Effector memory CD4-positive, alpha-beta T cell (primary cell): ENCODE results near the gene UXS1.
A peak's percentile ranks its signal among the peaks of the same experiment; 100 is the strongest.

Source experiments
- DNase-seq, 3 donors: peaks; one replicate each; pipeline ENCODE4 v3.0.0-alpha.2; 2020
- H3K27ac ChIP-seq: 2 replicates; pipeline ENCODE4 v1.7.0; 2013; ENCODE audit warnings: mild to moderate bottlenecking, low read length, moderate library complexity; ENCODE audit not compliant: insufficient read depth, poor library complexity, severe bottlenecking
- H3K27me3 ChIP-seq: replicated peaks from 2 replicates; pipeline ENCODE4 v1.7.0; 2013; ENCODE audit warnings: mild to moderate bottlenecking, low read length; ENCODE audit not compliant: insufficient read depth, control insufficient read depth, poor library complexity, severe bottlenecking
- H3K36me3 ChIP-seq: 2 replicates; pipeline ENCODE4 v1.7.0; 2013; ENCODE audit warnings: mild to moderate bottlenecking, low read length, moderate library complexity; ENCODE audit not compliant: control insufficient read depth, insufficient read depth
- H3K4me1 ChIP-seq: 2 replicates; pipeline ENCODE4 v1.7.0; 2013; ENCODE audit warnings: low read length, mild to moderate bottlenecking; ENCODE audit not compliant: control insufficient read depth, insufficient read depth, poor library complexity, severe bottlenecking
- H3K4me3 ChIP-seq: 2 replicates; pipeline ENCODE4 v1.7.0; 2013; ENCODE audit warnings: low read length, low read depth, mild to moderate bottlenecking; ENCODE audit not compliant: insufficient read depth, poor library complexity, severe bottlenecking
- H3K9me3 ChIP-seq: 2 replicates; pipeline ENCODE4 v1.7.0; 2013; ENCODE audit warnings: mild to moderate bottlenecking, low read length, moderate library complexity; ENCODE audit not compliant: control insufficient read depth

Gene UXS1

GRCh38 chr2:106153781-106154180, 40.3 kb downstream of the UXS1 start:
- Histone ChIP-seq H3K36me3 (peaks cover 39% of the 10 kb centered on the region), H3K4me3 (no peak overlapping the region), H3K27me3 (no peaks in the 10 kb centered on the region), H3K27ac (no peak overlapping the region), H3K9me3 (peaks cover 7% of the 10 kb centered on the region), H3K4me1 (peaks cover 20% of the 10 kb centered on the region)
- no peak for DNase-seq

GRCh38 chr2:106147665-106148064, 46.4 kb downstream of the UXS1 start:
- Histone ChIP-seq H3K4me3 (no peak overlapping the region), H3K4me1 (peaks cover 32% of the 10 kb centered on the region), H3K27me3 (no peaks in the 10 kb centered on the region), H3K9me3 (no peaks in the 10 kb centered on the region), H3K36me3 (peaks cover 23% of the 10 kb centered on the region), H3K27ac (peak overlapping the region; percentile 39)
- DNase-seq, result no peak

GRCh38 chr2:106147159-106147558, 46.9 kb downstream of the UXS1 start:
- Histone ChIP-seq H3K9me3 (no peaks in the 10 kb centered on the region), H3K4me1 (peaks cover 37% of the 10 kb centered on the region), H3K4me3 (no peak overlapping the region), H3K36me3 (peaks cover 23% of the 10 kb centered on the region), H3K27me3 (no peaks in the 10 kb centered on the region), H3K27ac (peak overlapping the region; percentile 39)
- no peak for DNase-seq

GRCh38 chr2:106144621-106145331, 49.3 kb downstream of the UXS1 start:
- Histone ChIP-seq H3K4me3 (no peak overlapping the region), H3K9me3 (no peaks in the 10 kb centered on the region), H3K27ac (peak overlapping the region; percentile 51), H3K36me3 (peaks cover 5% of the 10 kb centered on the region), H3K27me3 (no peaks in the 10 kb centered on the region), H3K4me1 (peaks cover 41% of the 10 kb centered on the region)
- DNase-seq, result peak; percentile 42 to 68 (median 66)

- peaks cover 5% of the 10 kb centered on the region for H3K36me3 ChIP-seq
- no peak for DNase-seq
- no peak overlapping the region for H3K4me3 ChIP-seq
- no peaks in the 10 kb centered on the region for H3K27me3 ChIP-seq
- no peaks in the 10 kb centered on the region for H3K9me3 ChIP-seq
- H3K4me1 ChIP-seq, result peaks cover 49% of the 10 kb centered on the region
- peak overlapping the region; percentile 46 for H3K27ac ChIP-seq
These were observed 50.4 kb downstream of the UXS1 start for GRCh38 chr2:106143495-106144215.

- Histone ChIP-seq H3K4me1 (peaks cover 56% of the 10 kb centered on the region), H3K27me3 (no peaks in the 10 kb centered on the region), H3K36me3 (peaks cover 5% of the 10 kb centered on the region), H3K9me3 (no peaks in the 10 kb centered on the region), H3K4me3 (no peak overlapping the region), H3K27ac (no peak overlapping the region)
- no peak for DNase-seq
These were observed 51.4 kb downstream of the UXS1 start for GRCh38 chr2:106142683-106143082.

- no peak for DNase-seq
- no peak overlapping the region for H3K4me3 ChIP-seq
- no peak overlapping the region for H3K27ac ChIP-seq
- H3K9me3 ChIP-seq, result no peaks in the 10 kb centered on the region
- H3K27me3 ChIP-seq, result no peaks in the 10 kb centered on the region
- H3K4me1 ChIP-seq, result peaks cover 47% of the 10 kb centered on the region
- H3K36me3 ChIP-seq, result peaks cover 5% of the 10 kb centered on the region
These were observed 53.2 kb downstream of the UXS1 start for GRCh38 chr2:106140913-106141312.

- no peak overlapping the region for H3K4me3 ChIP-seq
These were observed 54.0 kb downstream of the UXS1 start for GRCh38 chr2:106140113-106140512.

GRCh38 chr2:106139238-106139935, 54.7 kb downstream of the UXS1 start:
- Histone ChIP-seq H3K4me3 (no peak overlapping the region), H3K9me3 (no peaks in the 10 kb centered on the region), H3K27ac (peak overlapping the region; percentile 73), H3K27me3 (no peaks in the 10 kb centered on the region), H3K4me1 (peaks cover 37% of the 10 kb centered on the region), H3K36me3 (no peaks in the 10 kb centered on the region)
- DNase-seq, result no peak

More at GRCh38 chr2:106140113-106140512, 54.0 kb downstream of the UXS1 start:
- Histone ChIP-seq H3K4me1 (peaks cover 43% of the 10 kb centered on the region), H3K36me3 (peaks cover 4% of the 10 kb centered on the region), H3K9me3 (no peaks in the 10 kb centered on the region), H3K27me3 (no peaks in the 10 kb centered on the region), H3K27ac (peak overlapping the region; percentile 73)
- DNase-seq, result no peak
